Mononuclear cell (primary cell): ENCODE measurements around the gene TTLL3. TPM values are rescaled to one million over a fixed set of nuclear protein-coding genes. Genes with fewer than 3 reads are reported as not detected.
"Not testable (repeated sequence)": the region's sequence is repeated elsewhere in the genome, so short reads cannot be mapped to it uniquely, and the experiment has no call there.

Source experiments
- H3K27me3 ChIP-seq: 2 replicates; pipeline ENCODE4 v1.6.0; 2011; ENCODE audit warnings: low read length, control low read depth; ENCODE audit not compliant: insufficient read depth
- H3K4me1 ChIP-seq: 2 replicates; pipeline ENCODE4 v1.5.1; 2011; ENCODE audit warnings: mild to moderate bottlenecking, low read length, control low read depth; ENCODE audit not compliant: insufficient read depth
- H3K4me3 ChIP-seq: 2 replicates; pipeline ENCODE4 v1.5.1; 2011; ENCODE audit warnings: mild to moderate bottlenecking, low read length, moderate library complexity
- H3K9me3 ChIP-seq: 2 replicates; pipeline ENCODE4 v1.5.1; 2011; ENCODE audit warnings: low read depth, mild to moderate bottlenecking, control low read depth, low read length
- total RNA-seq: library from RNA; depleted of rRNA; stranded (reverse); fragments of >200 nt; gene quantifications from one replicate; pipeline ENCODE4 v1.2.3, GENCODE V29; 2012

Gene TTLL3
- total RNA-seq, 1 donor, result 44.6 TPM

GRCh38 chr3:9859530-9860025, 49.5 kb downstream of the TTLL3 start:
- Histone ChIP-seq H3K4me3 (no peak overlapping the region), H3K27me3 (no peaks in the 10 kb centered on the region), H3K9me3 (no peaks in the 10 kb centered on the region), H3K4me1 (peaks cover 20% of the 10 kb centered on the region)

- peaks cover 26% of the 10 kb centered on the region for H3K4me1 ChIP-seq
Measured at GRCh38 chr3:9861201-9861600, 51.1 kb downstream of the TTLL3 start.

GRCh38 chr3:9861626-9862130, 51.6 kb downstream of the TTLL3 start:
- no peak overlapping the region for H3K4me3 ChIP-seq
- H3K9me3 ChIP-seq, result no peaks in the 10 kb centered on the region
- no peaks in the 10 kb centered on the region for H3K27me3 ChIP-seq
- H3K4me1 ChIP-seq, result peaks cover 26% of the 10 kb centered on the region

More at GRCh38 chr3:9861201-9861600, 51.1 kb downstream of the TTLL3 start:
- H3K4me3 ChIP-seq, result no peak overlapping the region
- no peaks in the 10 kb centered on the region for H3K27me3 ChIP-seq
- no peaks in the 10 kb centered on the region for H3K9me3 ChIP-seq

GRCh38 chr3:9862391-9863057, 52.5 kb downstream of the TTLL3 start:
- H3K4me3 ChIP-seq, result peak overlapping the region; percentile 20
- H3K27me3 ChIP-seq, result no peaks in the 10 kb centered on the region

GRCh38 chr3:9863058-9863772, 53.2 kb downstream of the TTLL3 start:
- Histone ChIP-seq H3K27me3 (no peaks in the 10 kb centered on the region), H3K4me3 (no peak overlapping the region), H3K9me3 (no peaks in the 10 kb centered on the region), H3K4me1 (peaks cover 26% of the 10 kb centered on the region)

More at GRCh38 chr3:9862391-9863057, 52.5 kb downstream of the TTLL3 start:
- H3K9me3 ChIP-seq, result no peaks in the 10 kb centered on the region
- peaks cover 26% of the 10 kb centered on the region for H3K4me1 ChIP-seq

GRCh38 chr3:9864200-9864927, 54.3 kb downstream of the TTLL3 start:
- peaks cover 26% of the 10 kb centered on the region for H3K4me1 ChIP-seq
- no peak overlapping the region for H3K4me3 ChIP-seq
- H3K27me3 ChIP-seq, result no peaks in the 10 kb centered on the region
- H3K9me3 ChIP-seq, result no peaks in the 10 kb centered on the region

GRCh38 chr3:9865125-9865637, 55.1 kb downstream of the TTLL3 start:
- H3K27me3 ChIP-seq, H3K4me3 ChIP-seq, H3K9me3 ChIP-seq: not testable (repeated sequence)
- H3K4me1 ChIP-seq, result peaks cover 26% of the 10 kb centered on the region

GRCh38 chr3:9866639-9867038, 56.6 kb downstream of the TTLL3 start:
- Histone ChIP-seq H3K4me1 (peaks cover 26% of the 10 kb centered on the region), H3K27me3 (no peaks in the 10 kb centered on the region), H3K9me3 (no peaks in the 10 kb centered on the region)

GRCh38 chr3:9867106-9867505, 57.0 kb downstream of the TTLL3 start:
- peaks cover 26% of the 10 kb centered on the region for H3K4me1 ChIP-seq
- no peaks in the 10 kb centered on the region for H3K9me3 ChIP-seq
- H3K4me3 ChIP-seq, result no peak overlapping the region

More at GRCh38 chr3:9866639-9867038, 56.6 kb downstream of the TTLL3 start:
- no peak overlapping the region for H3K4me3 ChIP-seq

GRCh38 chr3:9869955-9870354, 59.9 kb downstream of the TTLL3 start:
- peaks cover 2% of the 10 kb centered on the region for H3K4me1 ChIP-seq
- no peak overlapping the region for H3K4me3 ChIP-seq
- H3K27me3 ChIP-seq, result no peaks in the 10 kb centered on the region
- H3K9me3 ChIP-seq, result no peaks in the 10 kb centered on the region

More at GRCh38 chr3:9867106-9867505, 57.0 kb downstream of the TTLL3 start:
- no peaks in the 10 kb centered on the region for H3K27me3 ChIP-seq

- Histone ChIP-seq H3K4me1 (no peaks in the 10 kb centered on the region), H3K27me3 (no peaks in the 10 kb centered on the region), H3K9me3 (no peaks in the 10 kb centered on the region), H3K4me3 (no peak overlapping the region)
Measured at GRCh38 chr3:9870978-9871377, 60.9 kb downstream of the TTLL3 start.

GRCh38 chr3:9872067-9872466, 62.0 kb downstream of the TTLL3 start:
- H3K4me3 ChIP-seq, H3K9me3 ChIP-seq, H3K4me1 ChIP-seq, H3K27me3 ChIP-seq: not testable (repeated sequence)

GRCh38 chr3:9875448-9875847, 65.4 kb downstream of the TTLL3 start:
- Histone ChIP-seq H3K9me3 (no peaks in the 10 kb centered on the region), H3K4me1 (no peaks in the 10 kb centered on the region), H3K27me3 (no peaks in the 10 kb centered on the region), H3K4me3 (no peak overlapping the region)

- not testable (repeated sequence) for H3K27me3 ChIP-seq, H3K9me3 ChIP-seq, H3K4me1 ChIP-seq, H3K4me3 ChIP-seq
Measured at GRCh38 chr3:9876255-9876654, 66.2 kb downstream of the TTLL3 start.

GRCh38 chr3:9876991-9877390, 66.9 kb downstream of the TTLL3 start:
- Histone ChIP-seq H3K4me1 (no peaks in the 10 kb centered on the region), H3K27me3 (no peaks in the 10 kb centered on the region), H3K4me3 (no peak overlapping the region), H3K9me3 (no peaks in the 10 kb centered on the region)
